Endothelial cell of hepatic sinusoid (primary cell): ENCODE results near the gene DHRS2.

Experiments
- in situ Hi-C: cut with HindIII; loops from 2 replicates; pipeline ENCODE4 v1.10.0; 2017; ENCODE audit warnings: low sequenced_read_pairs

DHRS2 gene

GRCh38 chr14:23612354-23612732 lies 23.8 kb upstream of the DHRS2 start:
- in situ Hi-C loops: no loop called here

DNA sequence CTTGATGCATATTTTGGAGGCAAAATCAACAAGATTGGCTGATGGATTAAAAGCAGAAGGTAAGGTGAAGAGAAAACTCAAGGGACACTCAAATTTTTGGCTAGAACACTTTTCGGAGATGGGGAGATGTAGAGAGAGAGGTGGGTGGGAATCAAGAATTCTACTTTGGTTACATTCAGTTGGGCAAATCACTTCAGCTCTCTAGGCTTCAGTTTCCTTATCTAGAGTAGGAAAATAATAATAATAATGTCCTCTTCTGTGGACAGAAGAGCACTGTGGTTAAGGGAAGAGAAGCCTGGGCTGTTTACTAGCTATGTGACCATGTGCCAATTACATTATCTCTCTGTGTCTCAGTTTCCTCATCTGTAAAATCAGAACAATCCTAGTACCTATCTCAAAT lies 23.4 kb upstream of the DHRS2 start:
- in situ Hi-C loops: no loop called here

DNA sequence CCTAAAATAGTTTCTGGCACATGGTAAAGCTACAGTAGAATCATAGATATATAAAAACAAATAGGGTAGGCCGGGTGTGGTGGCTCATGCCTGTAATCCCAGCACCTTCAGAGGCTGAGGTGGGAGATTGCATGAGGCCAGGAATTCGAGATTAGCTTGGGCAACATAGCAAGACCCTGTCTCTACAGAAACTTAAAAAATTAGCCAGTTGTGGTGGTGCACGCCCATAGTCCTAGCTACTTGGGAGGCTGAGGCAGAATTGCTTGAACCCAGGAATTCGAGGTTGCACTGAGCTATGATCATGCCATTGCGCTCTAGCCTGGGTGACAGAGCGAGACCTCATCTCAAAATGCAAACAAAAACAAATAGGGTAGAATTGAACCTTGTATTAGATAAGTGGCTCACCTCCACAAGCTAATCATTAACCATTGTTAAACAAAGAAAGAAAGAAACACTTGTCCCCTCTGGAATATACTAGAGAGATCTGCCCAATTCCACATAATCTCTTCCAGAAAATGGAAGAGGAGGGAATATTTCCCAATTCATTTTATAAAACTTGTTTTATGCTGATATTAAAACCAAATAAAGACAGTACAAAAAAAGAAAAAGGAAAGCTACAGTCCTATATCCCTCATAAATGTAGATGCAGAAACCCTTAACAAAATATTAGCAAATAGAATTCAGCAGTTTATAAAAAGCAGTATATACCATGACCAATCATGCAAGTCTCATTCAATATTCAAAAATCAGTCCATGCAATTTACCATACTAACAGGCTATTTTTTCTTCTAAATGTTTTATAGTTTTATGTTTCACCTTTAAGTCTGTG lies 22.7 kb upstream of the DHRS2 start:
- in situ Hi-C loops: no loop called here

DNA sequence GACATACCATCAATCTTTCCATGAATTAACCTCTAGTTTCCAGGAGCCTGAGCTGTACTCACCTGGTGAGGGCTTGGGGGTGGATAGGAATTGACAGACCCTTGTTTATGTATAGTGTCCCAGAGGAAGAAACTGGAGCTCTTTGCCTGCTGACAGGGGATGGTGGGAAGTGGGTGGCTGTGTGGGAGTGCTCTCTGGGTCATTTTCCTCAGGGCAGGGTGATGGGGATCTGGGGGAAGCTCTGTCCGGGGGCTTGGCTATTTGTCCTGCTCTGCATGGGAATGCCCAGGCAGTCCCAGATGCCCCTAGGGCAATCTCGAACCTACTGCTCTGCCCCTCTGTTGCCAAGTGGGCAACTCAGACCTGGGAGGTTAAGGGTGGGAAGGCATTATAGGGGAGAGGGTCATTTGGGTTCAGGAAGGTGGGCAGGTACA lies 21.8 kb upstream of the DHRS2 start:
- in situ Hi-C loops: no loop called here

- in situ Hi-C loops: no loop called here
Observed at GRCh38 chr14:23615856-23616255, 20.3 kb upstream of the DHRS2 start.

DNA sequence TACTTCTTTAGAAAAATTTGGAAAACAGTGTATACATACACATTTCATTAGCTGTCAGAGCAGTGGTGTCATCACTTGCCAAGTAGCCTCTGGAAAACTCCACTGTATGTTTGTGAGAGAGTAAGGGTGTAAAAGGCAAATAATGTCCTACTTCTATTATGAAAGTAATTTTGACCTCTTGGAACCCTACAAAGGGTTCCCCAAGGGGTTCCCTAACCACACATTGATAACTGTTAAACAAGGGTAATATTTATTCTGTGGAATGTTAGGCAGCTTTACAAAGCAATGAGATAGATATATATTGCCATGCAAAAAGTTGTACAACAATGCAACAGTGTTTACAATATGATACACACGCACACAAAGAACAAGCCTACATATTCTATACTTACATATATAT lies 18.6 kb upstream of the DHRS2 start:
- in situ Hi-C loops: no loop called here

- in situ Hi-C loops: no loop called here
Observed at GRCh38 chr14:23618415-23618988, 17.7 kb upstream of the DHRS2 start.

DNA sequence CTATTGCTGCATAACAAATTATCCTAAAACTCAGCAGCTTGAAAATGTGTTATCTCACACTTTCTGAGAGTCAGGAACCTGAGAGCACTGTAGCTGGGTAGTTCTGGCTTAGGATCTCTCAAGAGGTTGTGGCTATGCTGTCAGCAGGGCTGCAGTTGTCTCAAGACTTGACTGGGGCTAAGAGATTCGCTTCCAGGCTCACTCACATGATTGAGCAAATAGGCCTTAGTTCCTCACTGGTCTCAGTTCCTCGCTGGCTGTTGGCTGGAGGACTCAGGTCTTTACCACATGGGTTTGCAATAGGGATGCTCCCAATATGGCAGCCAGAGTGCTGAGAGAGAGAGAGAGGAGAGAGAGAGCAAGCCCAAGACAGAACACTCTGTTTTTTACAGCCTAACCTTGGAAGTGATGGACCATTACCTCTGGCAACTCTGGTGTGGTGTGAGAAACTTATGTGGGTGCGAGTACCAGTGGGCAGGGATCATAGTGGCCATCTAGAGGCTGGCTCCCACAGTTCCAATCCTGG lies 15.9 kb upstream of the DHRS2 start:
- in situ Hi-C loops: no loop called here

DNA sequence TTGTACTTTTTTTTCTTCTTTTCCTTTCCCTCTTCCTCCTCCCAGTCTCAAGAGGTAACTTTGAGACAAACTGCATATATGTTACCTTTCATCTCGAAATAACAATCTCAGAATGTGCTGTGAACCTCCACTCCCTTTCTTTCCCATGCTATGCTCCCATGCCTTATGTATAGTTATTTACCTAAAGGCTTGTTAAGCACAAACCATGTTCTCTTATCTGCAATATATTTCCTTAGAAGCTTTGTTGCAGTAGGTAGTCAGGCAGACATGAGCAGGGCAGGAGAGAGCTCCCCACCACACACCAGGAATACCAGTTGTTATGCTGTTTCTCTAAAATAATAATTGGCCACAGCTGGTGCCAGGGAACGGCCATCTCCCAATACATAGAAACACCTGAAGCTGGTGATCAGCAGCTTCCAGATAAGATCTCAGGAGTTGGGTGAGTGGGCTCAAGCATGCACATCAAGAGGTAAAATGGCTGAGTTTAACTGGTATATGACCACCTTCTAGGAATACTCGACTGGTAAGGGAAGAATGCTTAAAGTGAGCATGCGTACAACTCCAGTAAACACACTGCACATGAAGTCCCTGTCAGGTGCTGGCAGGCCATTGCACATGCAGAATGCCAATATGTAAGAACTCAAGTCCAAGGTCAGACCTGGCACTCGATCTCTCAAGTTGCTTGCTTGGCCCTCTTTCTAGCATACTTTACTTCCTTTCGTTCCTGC lies 14.8 kb upstream of the DHRS2 start:
- in situ Hi-C loops: no loop called here

- in situ Hi-C loops: no loop called here
Observed at GRCh38 chr14:23621932-23622730, 14.0 kb upstream of the DHRS2 start.

- in situ Hi-C loops: no loop called here
Observed at GRCh38 chr14:23622990-23623389, 13.2 kb upstream of the DHRS2 start.

GRCh38 chr14:23623962-23624361 lies 12.2 kb upstream of the DHRS2 start:
- in situ Hi-C loops: no loop called here

DNA sequence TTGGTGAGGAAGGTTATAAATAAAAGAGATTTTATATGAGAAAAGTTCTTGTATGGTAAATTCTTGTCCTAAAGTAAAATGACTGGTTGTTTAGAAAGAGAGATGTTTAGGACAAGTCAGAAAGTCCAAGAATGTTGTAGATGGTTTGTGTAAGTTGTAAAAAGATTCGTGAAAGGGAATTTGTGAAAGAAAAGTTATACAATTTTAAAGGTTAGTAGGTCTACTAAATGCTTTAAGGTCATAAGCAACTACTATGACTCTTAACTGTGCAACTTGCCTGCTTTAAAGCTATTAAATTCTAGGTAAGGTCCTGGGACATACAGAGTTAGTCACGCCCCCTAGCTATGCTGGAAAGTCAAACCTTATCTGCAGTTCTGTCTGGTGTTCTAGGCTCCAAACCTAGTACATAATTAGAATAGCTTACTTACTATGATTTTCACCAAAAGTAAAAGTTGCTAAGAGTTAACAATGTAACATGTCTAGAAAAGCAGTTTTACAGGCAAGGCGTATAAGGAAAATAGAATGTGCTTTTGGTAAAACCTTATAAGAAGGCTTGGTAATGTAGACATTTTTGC lies 11.2 kb upstream of the DHRS2 start:
- in situ Hi-C loops: no loop called here

- in situ Hi-C loops: no loop called here
Observed at GRCh38 chr14:23626946-23627345, 9.2 kb upstream of the DHRS2 start.

- in situ Hi-C loops: no loop called here
Observed at GRCh38 chr14:23627961-23628360, 8.2 kb upstream of the DHRS2 start.

DNA sequence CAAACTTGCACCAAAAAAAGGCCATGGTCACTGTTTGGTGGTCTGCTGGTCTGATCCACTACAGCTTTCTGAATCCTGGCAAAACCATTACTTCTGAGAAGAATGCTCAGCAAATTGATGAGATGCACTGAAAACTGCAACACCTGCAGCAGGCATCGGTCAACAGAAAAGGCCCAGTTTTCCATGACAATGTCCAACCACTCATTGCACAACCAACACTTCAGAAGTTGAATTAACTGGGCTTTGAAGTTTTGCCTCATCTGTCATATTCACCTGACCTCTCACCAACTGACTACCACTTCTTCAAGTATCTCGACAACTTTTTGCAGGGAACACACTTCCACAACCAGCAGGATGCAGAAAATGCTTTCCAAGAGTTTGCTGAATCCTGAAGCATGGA lies 7.0 kb upstream of the DHRS2 start:
- in situ Hi-C loops: no loop called here

DNA sequence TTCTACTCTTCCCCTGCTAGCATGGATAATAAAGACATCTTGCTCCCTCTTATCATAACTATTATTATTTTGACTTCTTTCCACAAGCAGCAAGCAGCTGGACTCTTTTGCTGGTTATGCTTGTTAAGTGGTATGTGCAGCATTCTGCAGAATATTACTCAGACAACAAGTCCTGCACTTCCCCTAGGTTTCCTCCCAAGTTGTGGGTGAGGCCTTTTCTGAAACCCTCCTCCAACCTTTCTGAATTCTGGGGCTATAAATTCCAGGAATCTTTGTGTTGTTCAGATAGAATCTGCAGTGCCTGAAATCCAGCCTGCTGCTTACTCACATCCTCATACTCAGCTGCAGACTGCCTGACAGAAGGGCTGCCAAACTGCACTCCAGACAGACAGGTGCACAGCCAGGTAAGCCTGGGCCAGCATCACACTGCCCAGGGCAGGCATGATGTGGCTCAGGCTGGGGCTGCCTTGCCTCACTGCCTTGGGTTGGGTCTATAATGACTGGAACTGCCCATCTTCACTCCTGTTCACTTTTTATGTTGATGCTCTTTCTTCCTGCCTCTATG lies 6.2 kb upstream of the DHRS2 start:
- in situ Hi-C loops: no loop called here

DNA sequence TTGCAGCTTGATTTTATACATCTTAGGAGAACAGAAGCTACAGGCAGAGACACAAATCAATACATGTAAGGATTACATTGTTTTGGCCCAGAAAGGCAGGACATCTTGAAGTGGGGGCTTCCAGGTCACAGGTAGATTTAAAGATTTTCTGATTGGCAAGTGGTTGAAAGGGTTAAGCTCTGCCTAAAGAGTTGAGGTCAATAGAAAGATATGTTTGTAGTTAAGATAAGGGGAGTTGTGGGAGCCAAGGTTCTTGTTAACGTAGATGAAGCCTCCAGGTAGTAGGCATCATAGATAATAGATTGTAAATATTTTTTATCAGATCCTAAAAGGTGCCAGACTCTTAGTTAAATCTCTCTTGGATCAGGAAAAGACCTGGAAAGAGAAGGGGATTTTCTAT lies 5.5 kb upstream of the DHRS2 start:
- in situ Hi-C loops: no loop called here

DNA sequence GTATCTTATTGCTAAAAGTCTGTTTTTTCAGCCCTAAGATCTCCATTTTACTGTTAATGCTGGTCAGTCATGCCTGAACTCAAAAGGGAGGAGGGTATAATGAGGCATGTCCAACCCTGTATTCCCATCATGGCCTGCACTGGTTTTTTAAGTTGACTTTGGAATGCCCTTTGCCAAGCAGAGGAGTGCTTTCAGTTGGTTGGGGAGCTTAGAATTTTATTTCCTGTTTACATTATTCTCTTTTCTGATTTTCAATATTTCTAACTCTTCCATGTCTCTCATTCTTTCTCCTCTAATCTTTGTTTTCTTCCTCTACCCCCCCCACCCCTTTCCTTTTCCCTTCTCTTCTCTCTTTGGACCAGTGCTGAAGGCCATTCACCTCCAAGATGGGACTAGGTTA lies 4.9 kb upstream of the DHRS2 start:
- in situ Hi-C loops: no loop called here

- in situ Hi-C loops: no loop called here
Observed at GRCh38 chr14:23631702-23632460, 4.3 kb upstream of the DHRS2 start.
